ENCODE results near the gene KCNJ15. TPM values are rescaled to one million over a fixed set of nuclear protein-coding genes. Genes with fewer than 3 reads are reported as not detected.

KCNJ15 gene
- total RNA-seq, 2 donors from 2014 or later: 0.17 to 0.21 TPM

GRCh38 chr21:38306433-38307141 is 49.8 kb downstream of the KCNJ15 start:
- H3K27ac ChIP-seq: no peak overlapping the region
- H3K4me3 ChIP-seq: no peak overlapping the region
- H3K9ac ChIP-seq (ENCODE audit: low read depth in 2 of 2, low read length in 2 of 2): no peak overlapping the region
- DNase-seq: no peak
- intact Hi-C loops (cut with DNase I): no loop called here
- TF ChIP-seq CTCF (IDR thresholded peaks at IDR 0.05): no peak
- H3K36me3 ChIP-seq: no peaks in the 10 kb centered on the region
- H3K27me3 ChIP-seq: no peaks in the 10 kb centered on the region
- H3K9me3 ChIP-seq: no peaks in the 10 kb centered on the region
- H3K4me1 ChIP-seq: no peaks in the 10 kb centered on the region

- Histone ChIP-seq H3K4me3 (no peak overlapping the region), H3K27ac (no peak overlapping the region), H3K27me3 (no peaks in the 10 kb centered on the region), H3K9me3 (no peaks in the 10 kb centered on the region), H3K4me1 (no peaks in the 10 kb centered on the region), H3K9ac (ENCODE audit: low read depth in 2 of 2, low read length in 2 of 2) (no peak overlapping the region), H3K36me3 (no peaks in the 10 kb centered on the region)
- no peak for TF ChIP-seq CTCF (IDR thresholded peaks at IDR 0.05)
- no peak for DNase-seq
- intact Hi-C loops (cut with DNase I): no loop called here
Observed at GRCh38 chr21:38307771-38308531, 51.2 kb downstream of the KCNJ15 start.

- no peaks in the 10 kb centered on the region for H3K27me3 ChIP-seq
- intact Hi-C loops (cut with DNase I): no loop called here
- H3K9me3 ChIP-seq: no peaks in the 10 kb centered on the region
- no peak overlapping the region for H3K4me3 ChIP-seq
- H3K27ac ChIP-seq: no peak overlapping the region
- no peak for DNase-seq
- H3K36me3 ChIP-seq: no peaks in the 10 kb centered on the region
- H3K9ac ChIP-seq (ENCODE audit: low read depth in 2 of 2, low read length in 2 of 2): no peak overlapping the region
- H3K4me1 ChIP-seq: no peaks in the 10 kb centered on the region
- no peak for TF ChIP-seq CTCF (IDR thresholded peaks at IDR 0.05)
Observed at GRCh38 chr21:38308532-38309119, 51.8 kb downstream of the KCNJ15 start.

- Histone ChIP-seq H3K4me1 (no peaks in the 10 kb centered on the region), H3K27me3 (no peaks in the 10 kb centered on the region), H3K9ac (ENCODE audit: low read depth in 2 of 2, low read length in 2 of 2) (no peak overlapping the region), H3K9me3 (no peaks in the 10 kb centered on the region), H3K36me3 (no peaks in the 10 kb centered on the region), H3K27ac (no peak overlapping the region), H3K4me3 (no peak overlapping the region)
- no peak for DNase-seq
- TF ChIP-seq CTCF (IDR thresholded peaks at IDR 0.05): no peak
- intact Hi-C loops (cut with DNase I): no loop called here
Observed at GRCh38 chr21:38310646-38311485, 54.1 kb downstream of the KCNJ15 start.

GRCh38 chr21:38311765-38312164 is 55.0 kb downstream of the KCNJ15 start:
- no peak overlapping the region for H3K9ac ChIP-seq (ENCODE audit: low read depth in 2 of 2, low read length in 2 of 2)
- intact Hi-C loops (cut with DNase I): no loop called here
- H3K4me3 ChIP-seq: no peak overlapping the region
- no peaks in the 10 kb centered on the region for H3K4me1 ChIP-seq
- H3K27me3 ChIP-seq: no peaks in the 10 kb centered on the region
- H3K36me3 ChIP-seq: no peaks in the 10 kb centered on the region
- DNase-seq: no peak
- H3K27ac ChIP-seq: no peak overlapping the region
- no peak for TF ChIP-seq CTCF (IDR thresholded peaks at IDR 0.05)
- H3K9me3 ChIP-seq: no peaks in the 10 kb centered on the region
